Transverse colon (tissue), 4 donors: ENCODE results near the gene UNC13B. TPM values are rescaled to one million over a fixed set of nuclear protein-coding genes. Genes with fewer than 3 reads are reported as not detected.
A peak's percentile ranks its signal among the peaks of the same experiment; 100 is the strongest.

ENCODE experiments used
- DNase-seq: peaks from one replicate; pipeline ENCODE4 v3.0.0-alpha.2; 2019
- H3K27ac ChIP-seq, 4 donors: fragments of 200-600 bp; sonication (generic); 2 replicates each; pipeline ENCODE4 v1.5.1; 2016 to 2018; ENCODE audit warnings: inconsistent platforms in 4 of 4
- H3K27me3 ChIP-seq: fragments of 200-600 bp; sonication (generic); 2 replicates; pipeline ENCODE4 v1.5.1; 2017; ENCODE audit warnings: inconsistent platforms
- H3K36me3 ChIP-seq, 4 donors: fragments of 200-600 bp; sonication (generic); 2 replicates each; pipeline ENCODE4 v1.5.1; 2017 to 2019; ENCODE audit warnings: inconsistent platforms in 4 of 4
- H3K4me1 ChIP-seq, 4 donors: fragments of 200-600 bp; sonication (generic); 2 replicates each; pipeline ENCODE4 v1.5.1; 2017 to 2020; ENCODE audit warnings: inconsistent platforms in 4 of 4
- H3K4me3 ChIP-seq, 4 donors: fragments of 200-600 bp; sonication (generic); 1 replicate in 1 of 4; 2 replicates in 3 of 4; pipeline versions ENCODE4 v1.5.1 to v1.6.1; 2017 to 2019; ENCODE audit warnings: inconsistent platforms in 4 of 4
- H3K9me3 ChIP-seq, 2 donors: fragments of 200-600 bp; sonication (generic); 2 replicates each; pipeline ENCODE4 v1.5.1; 2017 to 2019; ENCODE audit warnings: inconsistent platforms in 2 of 2
- EP300 ChIP-seq: sonication (generic); formaldehyde crosslinking; IDR thresholded peaks from one replicate; pipeline ENCODE4 v1.6.1; 2017; ENCODE audit warnings: antibody characterized with exemption, low read depth
- POLR2A ChIP-seq: fragments of 450-650 bp; IDR thresholded peaks from one replicate; pipeline ENCODE4 v1.6.1; 2016; ENCODE audit warnings: antibody characterized with exemption, mild to moderate bottlenecking, moderate library complexity
- POLR2AphosphoS5 ChIP-seq, 3 donors: sonication (generic); formaldehyde crosslinking; IDR thresholded peaks; one replicate each; pipeline ENCODE4 v1.6.1; 2016; ENCODE audit warnings: antibody characterized with exemption in 3 of 3
- WGBS, 2 donors: methylation state at CpG; one replicate each; pipeline ENCODE4 v1.1.5; 2018; ENCODE audit warnings: low coverage in 1 of 2; 5-methylcytosine and 5-hydroxymethylcytosine counted together
- in situ Hi-C, 4 donors: fragments of 200-750 bp; cut with MboI; loops; one replicate each; pipeline versions ENCODE4 v1.15.0 to v1.15.1; 2017; ENCODE audit warnings: low sequenced_read_pairs in 3 of 4, low pct_ligation_motif_present in 1 of 4, low pct_unique_long_range_greater_than_20kb in 1 of 4
- intact Hi-C: fragments of 100-400 bp; cut with DNase I; formaldehyde crosslinking; loops from one replicate; pipeline ENCODE4 v1.15.1; 2023; ENCODE audit warnings: low total_unique reads
- total RNA-seq, 4 donors: library from RNA; depleted of rRNA; stranded (reverse); fragments of >200 nt; gene quantifications; one replicate each; pipeline ENCODE4 v1.1.0, GENCODE V29; 2016
- TF ChIP-seq, protein P1 (sequence below), 5 experiments: fragments of 200-600 bp in 3 of 5; fragments of 450-650 bp in 2 of 5; sonication (generic) in 3 of 5; IDR thresholded peaks; 1 replicate in 2 of 5; 2 replicates in 3 of 5; pipeline ENCODE4 v1.5.1; 2016 to 2017; ENCODE audit warnings: antibody characterized with exemption in 5 of 5, inconsistent platforms in 3 of 5, mild to moderate bottlenecking in 2 of 5, moderate library complexity in 1 of 5

The UNC13B gene
- total RNA-seq, 4 donors from 2014 or later: 52.1 to 67.0 (median 58.9) TPM

DNA sequence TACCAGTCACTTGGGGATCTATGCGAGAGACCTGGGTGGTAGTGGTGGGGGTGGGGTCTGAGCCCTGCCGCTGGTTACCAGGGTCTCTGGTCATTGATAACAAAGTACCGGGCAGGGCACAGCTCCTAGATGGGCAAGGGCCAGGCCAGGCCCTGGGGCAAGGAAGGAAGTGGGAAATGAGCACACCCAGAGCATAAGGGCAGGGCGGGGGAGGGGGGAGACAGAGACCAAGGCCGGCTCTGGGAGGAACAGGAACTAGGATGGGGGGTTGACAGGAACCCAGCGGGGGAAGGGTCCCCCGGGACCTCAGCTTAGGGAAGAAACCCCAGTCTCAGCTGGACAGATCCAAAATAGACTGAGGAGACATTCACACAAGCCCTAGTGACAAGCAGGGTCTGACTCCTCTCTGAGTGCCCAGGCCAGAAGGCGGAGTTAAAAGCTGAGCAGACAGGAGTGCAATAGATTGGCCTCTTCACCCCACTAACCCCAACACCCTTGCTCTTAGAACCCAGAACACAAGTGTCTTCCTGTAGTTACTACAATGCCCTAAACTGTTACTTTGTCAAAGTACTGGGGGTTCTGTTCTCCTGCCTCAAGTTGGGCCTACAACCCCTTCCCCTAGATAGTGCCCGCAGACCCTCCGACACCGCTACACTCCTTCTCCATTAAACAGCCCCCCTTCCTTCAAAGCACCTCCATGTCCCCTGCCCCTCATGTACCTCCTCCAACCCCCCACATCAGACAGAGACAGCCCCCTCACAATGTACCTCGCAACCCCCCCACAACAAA lies 46.8 kb upstream of the UNC13B start:
- 0 to 16% methylated on average over 1 to 11 of the region's 12 CpGs for WGBS, 2 donors
- Histone ChIP-seq H3K4me3 (peak overlapping the region; percentile 43 to 57 (median 51)), H3K36me3 (no peaks in the 10 kb centered on the region), H3K27me3 (no peaks in the 10 kb centered on the region), H3K27ac (peak overlapping the region; percentile 87 to 96 (median 91)), H3K4me1 (peaks cover 37 to 59% (median 56%) of the 10 kb centered on the region in 4 donors), H3K9me3 (no peaks in the 10 kb centered on the region)
- DNase-seq: peak; percentile 74
- intact Hi-C loops (loop anchor here (5.0 kb wide), 2 partner anchors 142 to 367 kb away; no protein-coding TSS in a partner anchor), in situ Hi-C loops (loop anchor here (5.0 to 25.0 kb wide), 6 partner anchors 140 to 447 kb away; a partner anchor contains a TSS)
- TF ChIP-seq EP300: no peak
- peak in 2 of 3 donors; percentile 16 to 36 for TF ChIP-seq POLR2AphosphoS5 (IDR thresholded peaks at IDR 0.05)
- TF ChIP-seq, protein P1, sequence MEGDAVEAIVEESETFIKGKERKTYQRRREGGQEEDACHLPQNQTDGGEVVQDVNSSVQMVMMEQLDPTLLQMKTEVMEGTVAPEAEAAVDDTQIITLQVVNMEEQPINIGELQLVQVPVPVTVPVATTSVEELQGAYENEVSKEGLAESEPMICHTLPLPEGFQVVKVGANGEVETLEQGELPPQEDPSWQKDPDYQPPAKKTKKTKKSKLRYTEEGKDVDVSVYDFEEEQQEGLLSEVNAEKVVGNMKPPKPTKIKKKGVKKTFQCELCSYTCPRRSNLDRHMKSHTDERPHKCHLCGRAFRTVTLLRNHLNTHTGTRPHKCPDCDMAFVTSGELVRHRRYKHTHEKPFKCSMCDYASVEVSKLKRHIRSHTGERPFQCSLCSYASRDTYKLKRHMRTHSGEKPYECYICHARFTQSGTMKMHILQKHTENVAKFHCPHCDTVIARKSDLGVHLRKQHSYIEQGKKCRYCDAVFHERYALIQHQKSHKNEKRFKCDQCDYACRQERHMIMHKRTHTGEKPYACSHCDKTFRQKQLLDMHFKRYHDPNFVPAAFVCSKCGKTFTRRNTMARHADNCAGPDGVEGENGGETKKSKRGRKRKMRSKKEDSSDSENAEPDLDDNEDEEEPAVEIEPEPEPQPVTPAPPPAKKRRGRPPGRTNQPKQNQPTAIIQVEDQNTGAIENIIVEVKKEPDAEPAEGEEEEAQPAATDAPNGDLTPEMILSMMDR (IDR thresholded peaks at IDR 0.05): no peak
- peak; percentile 33 for TF ChIP-seq POLR2A

DNA sequence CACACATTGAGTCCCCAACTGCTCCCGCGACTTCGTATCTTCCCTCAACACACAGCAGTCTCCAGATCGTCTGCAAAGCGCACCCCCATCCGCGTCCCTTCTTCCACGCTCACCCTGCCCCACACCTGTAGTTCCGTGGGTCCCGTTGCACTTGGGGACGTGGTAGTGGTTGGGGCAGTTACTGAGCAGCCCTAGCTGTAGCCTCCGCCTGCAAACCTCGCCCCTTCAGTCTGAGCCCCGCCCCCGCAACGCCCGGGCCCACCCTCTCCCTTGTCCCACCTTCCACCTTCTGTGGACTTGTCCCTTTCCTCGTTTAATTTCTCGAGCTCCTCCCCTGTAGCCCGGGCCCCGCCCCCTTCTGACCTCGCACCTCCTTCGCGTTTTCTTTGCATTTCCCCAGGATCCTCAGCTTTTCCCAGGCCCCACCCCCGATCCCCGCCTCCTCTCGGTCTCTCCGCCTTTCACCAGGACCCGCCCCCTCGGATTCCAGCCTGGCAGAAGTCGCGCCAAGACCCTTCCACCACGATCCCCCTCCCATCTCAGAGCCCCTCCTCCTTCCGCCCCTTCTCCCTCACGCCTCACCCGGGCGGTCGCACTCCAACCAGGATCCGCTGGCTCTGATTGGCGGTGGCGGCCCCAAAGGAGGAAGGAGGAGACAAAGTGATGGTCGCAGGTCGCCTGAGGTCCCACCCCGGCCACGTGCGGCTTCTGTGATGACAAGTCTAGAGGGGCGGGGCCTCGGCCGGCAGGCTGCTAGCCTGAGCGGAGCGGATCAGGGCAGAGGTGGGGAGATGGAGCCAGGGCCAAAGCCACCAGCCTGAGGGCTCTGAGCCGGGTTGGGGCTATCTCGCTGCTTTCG lies 45.9 kb upstream of the UNC13B start, which contains the start of gene ATOSB:
Gene ATOSB (minus strand): TSS at position 183 of the 859 bp plus-strand sequence. CDS start 7,588 bp downstream, outside the sequence.
- in situ Hi-C loops (loop anchor here (5.0 to 25.0 kb wide), 6 partner anchors 139 to 446 kb away; a partner anchor contains a TSS), intact Hi-C loops (loop anchor here (5.0 kb wide), 2 partner anchors 141 to 366 kb away; no protein-coding TSS in a partner anchor)
- no peaks in the 10 kb centered on the region for H3K27me3 ChIP-seq
- peak; percentile 99 for DNase-seq
- H3K4me3 ChIP-seq: peak within 1 kb of the TSS; percentile 43 to 57 (median 51)
- TF ChIP-seq POLR2A (peak; percentile 92), EP300 (no peak), POLR2AphosphoS5 (IDR thresholded peaks at IDR 0.05) (peak; percentile 89 to 94 (median 91))
- TF ChIP-seq, protein P1 (IDR thresholded peaks at IDR 0.05): no peak
- peak within 1 kb of the TSS; percentile 87 to 96 (median 91) for H3K27ac ChIP-seq
- peaks cover 28 to 50% (median 47%) of the 10 kb centered on the region in 4 donors for H3K4me1 ChIP-seq
- WGBS, 2 donors: 1% methylated on average over 52 of the region's 54 CpGs; no CpG with 5 or more reads in 1 of the 2 donors
- H3K9me3 ChIP-seq: no peaks in the 10 kb centered on the region
- no peaks in the 10 kb centered on the region for H3K36me3 ChIP-seq

DNA sequence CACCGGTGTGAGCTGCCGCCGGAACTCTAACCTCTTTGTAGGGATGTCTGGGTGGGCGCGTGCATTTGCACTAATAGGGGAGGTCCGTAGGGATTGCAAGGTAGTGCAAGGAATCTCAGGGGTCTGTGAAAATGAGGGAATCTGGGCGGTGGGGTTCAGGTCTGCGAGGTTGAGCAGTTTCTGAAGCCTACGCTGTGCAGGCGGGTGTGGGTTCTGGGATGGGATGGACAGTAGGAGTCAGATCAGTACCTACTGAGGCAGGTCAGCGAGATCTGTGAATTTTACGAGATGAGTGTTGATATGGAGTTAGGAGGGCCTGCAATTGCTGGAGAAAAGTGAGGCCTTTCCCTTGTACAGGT lies 45.3 kb upstream of the UNC13B start:
- Histone ChIP-seq H3K36me3 (no peaks in the 10 kb centered on the region), H3K27me3 (no peaks in the 10 kb centered on the region), H3K4me3 (peak overlapping the region in 3 of 4 donors; percentile 43 to 57 (median 45)), H3K9me3 (no peaks in the 10 kb centered on the region), H3K4me1 (peaks cover 26 to 49% (median 44%) of the 10 kb centered on the region in 4 donors), H3K27ac (peak overlapping the region; percentile 87 to 96 (median 91))
- intact Hi-C loops (loop anchor here (5.0 kb wide), 2 partner anchors 141 to 366 kb away; no protein-coding TSS in a partner anchor), in situ Hi-C loops (loop anchor here (5.0 to 25.0 kb wide), 6 partner anchors 138 to 446 kb away; a partner anchor contains a TSS)
- WGBS, 2 donors: 0 to 1% methylated on average over 2 to 12 of the region's 12 CpGs
- DNase-seq: no peak
- TF ChIP-seq POLR2AphosphoS5 (IDR thresholded peaks at IDR 0.05): no peak
- TF ChIP-seq, protein P1 (IDR thresholded peaks at IDR 0.05): no peak
- TF ChIP-seq POLR2A: no peak
- no peak for TF ChIP-seq EP300
